Measurements from ENCODE around the gene CXCL10.

GRCh38 chr4:76022677-76023076, 620 bp downstream of the CXCL10 start:
- TF ChIP-seq BRCA1 (IDR thresholded peaks at IDR 0.05) (no peak), BRCA1 (CRISPR knock-in tag; IDR thresholded peaks at IDR 0.05) (no peak), POLR2A (conservative IDR thresholded peaks at IDR 0.05) (no peak), CREM (IDR thresholded peaks at IDR 0.05; ENCODE audit: low read depth) (no peak), ATF1 (CRISPR knock-in tag; IDR thresholded peaks at IDR 0.05) (no peak), ATF1 (tag; IDR thresholded peaks at IDR 0.05) (no peak), BDP1 (IDR thresholded peaks at IDR 0.05; ENCODE audit: insufficient read depth, insufficient read length) (no peak), EZH2 (IDR thresholded peaks at IDR 0.05; ENCODE audit: borderline replicate concordance, low read depth, low read length) (no peak), ZNF780A (CRISPR knock-in tag; IDR thresholded peaks at IDR 0.05) (no peak), CTCF (IDR thresholded peaks at IDR 0.05 in 2 of 3, conservative IDR thresholded peaks at IDR 0.05 in 1 of 3; ENCODE audit: insufficient read depth in 2 of 3, low read depth in 1 of 3, low read length in 3 of 3) (no peak), DMBX1 (CRISPR knock-in tag; IDR thresholded peaks at IDR 0.05; ENCODE audit: borderline replicate concordance) (no peak), THRA (IDR thresholded peaks at IDR 0.05) (no peak), ARID4B (CRISPR knock-in tag; IDR thresholded peaks at IDR 0.05) (no peak), ATF2 (CRISPR knock-in tag; IDR thresholded peaks at IDR 0.05) (no peak), KDM2B (CRISPR knock-in tag; IDR thresholded peaks at IDR 0.05) (no peak)

Data from K562 (cell line).